Esophagus muscularis mucosa (tissue), 4 donors: ENCODE measurements around the gene GDF11.

ENCODE experiments used
- EP300 ChIP-seq: sonication (generic); formaldehyde crosslinking; IDR thresholded peaks from one replicate; pipeline ENCODE4 v1.6.1; 2017; ENCODE audit warnings: antibody characterized with exemption
- POLR2A ChIP-seq: fragments of 450-650 bp; IDR thresholded peaks from one replicate; pipeline ENCODE4 v1.6.1; 2017; ENCODE audit warnings: antibody characterized with exemption, moderate library complexity, mild to moderate bottlenecking, low read depth
- POLR2AphosphoS5 ChIP-seq, 2 donors: sonication (generic); formaldehyde crosslinking; IDR thresholded peaks; one replicate each; pipeline ENCODE4 v1.6.1; 2017; ENCODE audit warnings: antibody characterized with exemption in 2 of 2
- TF ChIP-seq, protein P1 (sequence below), 3 experiments: fragments of 200-600 bp in 2 of 3; fragments of 450-650 bp in 1 of 3; sonication (generic) in 2 of 3; IDR thresholded peaks; one replicate each; pipeline ENCODE4 v1.5.1; 2017 to 2019; ENCODE audit warnings: antibody characterized with exemption in 3 of 3, mild to moderate bottlenecking in 2 of 3, moderate library complexity in 1 of 3

DNA sequence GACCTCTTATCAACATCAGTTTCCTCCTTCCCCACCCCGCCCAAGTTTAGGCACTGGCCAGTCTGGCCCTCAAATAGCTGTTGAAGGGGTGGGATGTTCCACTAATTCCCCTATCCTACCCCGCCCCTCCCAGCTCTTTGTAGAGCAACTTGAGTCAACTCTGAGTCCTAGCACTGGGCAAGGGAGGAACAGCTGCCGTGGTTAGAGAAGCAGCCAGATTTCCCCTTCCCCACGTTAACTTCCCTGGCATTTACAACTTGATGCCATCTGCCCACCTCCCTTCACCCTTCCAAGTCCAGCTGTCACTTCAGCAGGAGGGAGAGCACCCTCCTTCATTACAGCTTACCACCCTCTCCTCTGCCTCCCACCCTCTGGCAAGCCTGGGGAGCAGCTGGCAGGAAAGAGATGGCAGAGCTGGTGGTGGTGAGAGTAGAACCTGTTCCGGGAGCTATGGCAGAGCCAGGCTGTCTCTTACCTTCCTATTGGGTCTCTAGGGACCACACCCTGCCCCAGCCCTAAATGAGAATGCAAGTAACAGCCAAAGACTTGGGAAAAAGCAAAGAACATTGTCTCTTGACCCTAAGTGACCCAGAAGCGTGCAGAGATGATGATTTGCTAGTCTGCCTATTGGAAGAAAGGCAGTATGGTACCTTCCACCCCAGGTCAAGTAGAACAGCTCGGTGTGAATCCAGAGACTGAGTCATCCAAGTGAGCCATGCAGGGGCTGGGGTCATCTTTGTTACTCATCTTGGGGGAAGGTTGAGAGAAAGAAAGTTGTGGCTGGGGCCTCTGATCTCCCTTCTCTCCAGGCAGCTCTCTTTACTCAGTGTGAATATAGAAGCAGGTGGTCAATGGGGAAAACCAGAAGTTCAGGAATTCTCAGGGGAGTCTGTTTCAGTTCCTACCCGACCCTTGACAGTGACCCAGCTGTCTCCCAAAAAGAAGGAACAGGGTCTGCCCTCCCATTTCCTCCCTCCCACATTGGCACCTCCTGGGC lies 25.6 kb upstream of the GDF11 start:
- TF ChIP-seq, protein P1, sequence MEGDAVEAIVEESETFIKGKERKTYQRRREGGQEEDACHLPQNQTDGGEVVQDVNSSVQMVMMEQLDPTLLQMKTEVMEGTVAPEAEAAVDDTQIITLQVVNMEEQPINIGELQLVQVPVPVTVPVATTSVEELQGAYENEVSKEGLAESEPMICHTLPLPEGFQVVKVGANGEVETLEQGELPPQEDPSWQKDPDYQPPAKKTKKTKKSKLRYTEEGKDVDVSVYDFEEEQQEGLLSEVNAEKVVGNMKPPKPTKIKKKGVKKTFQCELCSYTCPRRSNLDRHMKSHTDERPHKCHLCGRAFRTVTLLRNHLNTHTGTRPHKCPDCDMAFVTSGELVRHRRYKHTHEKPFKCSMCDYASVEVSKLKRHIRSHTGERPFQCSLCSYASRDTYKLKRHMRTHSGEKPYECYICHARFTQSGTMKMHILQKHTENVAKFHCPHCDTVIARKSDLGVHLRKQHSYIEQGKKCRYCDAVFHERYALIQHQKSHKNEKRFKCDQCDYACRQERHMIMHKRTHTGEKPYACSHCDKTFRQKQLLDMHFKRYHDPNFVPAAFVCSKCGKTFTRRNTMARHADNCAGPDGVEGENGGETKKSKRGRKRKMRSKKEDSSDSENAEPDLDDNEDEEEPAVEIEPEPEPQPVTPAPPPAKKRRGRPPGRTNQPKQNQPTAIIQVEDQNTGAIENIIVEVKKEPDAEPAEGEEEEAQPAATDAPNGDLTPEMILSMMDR (IDR thresholded peaks at IDR 0.05), result no peak
- no peak for TF ChIP-seq POLR2A
- TF ChIP-seq EP300, result no peak
- no peak for TF ChIP-seq POLR2AphosphoS5 (IDR thresholded peaks at IDR 0.05)
